Testis (tissue), 2 donors: Measurements from ENCODE around the gene CFDP1.

ENCODE experiments used
- CTCF ChIP-seq, 3 experiments: fragments of 450-650 bp in 2 of 3; fragments of 200-600 bp in 1 of 3; sonication (generic) in 1 of 3; IDR thresholded peaks; one replicate each; pipeline ENCODE4 v1.5.1; 2016 to 2019; ENCODE audit warnings: antibody characterized with exemption in 3 of 3, mild to moderate bottlenecking in 2 of 3, moderate library complexity in 1 of 3
- POLR2A ChIP-seq: fragments of 450-650 bp; IDR thresholded peaks from one replicate; pipeline ENCODE4 v1.6.1; 2017; ENCODE audit warnings: antibody characterized with exemption, mild to moderate bottlenecking, moderate library complexity

- TF ChIP-seq CTCF (IDR thresholded peaks at IDR 0.05), result no peak
- no peak for TF ChIP-seq POLR2A
Measured at GRCh38 chr16:75262104-75262799, 171.1 kb downstream of the CFDP1 start.
